SU-DHL-6 (cell line): ENCODE results near the gene NOL3.

Source experiments
- CTCF ChIP-seq: fragments of 200-600 bp; sonication (generic); IDR thresholded peaks from one replicate; pipeline ENCODE4 v1.5.1; 2017; ENCODE audit warnings: antibody characterized with exemption, mild to moderate bottlenecking, low read length, moderate library complexity; ENCODE audit not compliant: insufficient read depth, poor library complexity, severe bottlenecking
- EZH2phosphoT487 ChIP-seq: fragments of 200-600 bp; sonication (generic), shearing (Covaris generic); conservative IDR thresholded peaks from 2 replicates; pipeline ENCODE4 v1.6.1; 2018; ENCODE audit warnings: mild to moderate bottlenecking, antibody characterized with exemption, low read length, moderate library complexity, mixed read lengths

- TF ChIP-seq CTCF: no peak
- no peak for TF ChIP-seq EZH2phosphoT487
These were observed 7.7 kb upstream of the NOL3 start for GRCh38 chr16:67162506-67163163.
